ENCODE measurements around the gene CARD19. TPM values are rescaled to one million over a fixed set of nuclear protein-coding genes. Genes with fewer than 3 reads are reported as not detected.

The CARD19 gene
- total and polyA plus RNA-seq, 4 donors, result 31.1 to 70.7 (median 48.5) TPM

DNA sequence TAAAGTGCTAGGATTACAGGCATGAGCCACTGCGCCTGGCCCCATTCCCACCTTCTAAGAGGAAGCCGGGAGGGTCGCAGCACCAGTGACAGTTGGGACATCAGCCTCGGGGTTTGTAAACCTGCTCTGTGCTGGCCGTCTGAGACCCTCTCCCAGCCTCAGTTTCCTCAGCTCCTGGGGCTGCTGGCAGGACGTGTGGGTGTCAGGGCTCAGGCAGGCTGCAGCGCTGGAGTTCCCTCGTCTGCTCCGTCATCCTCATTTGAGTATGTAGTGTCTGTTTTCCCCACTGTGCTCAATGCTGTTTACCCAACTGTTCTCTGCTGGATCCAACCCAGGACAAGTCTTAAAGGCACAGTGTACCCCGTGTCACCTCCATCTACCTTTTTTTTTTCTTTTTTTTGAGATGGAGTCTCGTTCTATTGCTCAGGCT, 40.0 kb downstream of the CARD19 start:
- H3K36me3 ChIP-seq (ENCODE audit: control insufficient read depth in 4 of 4, insufficient read depth in 4 of 4, low read length in 4 of 4), result no peaks in the 10 kb centered on the region
- WGBS, 2 donors, result 39 to 42% methylated on average over 11 of the region's 11 CpGs

DNA sequence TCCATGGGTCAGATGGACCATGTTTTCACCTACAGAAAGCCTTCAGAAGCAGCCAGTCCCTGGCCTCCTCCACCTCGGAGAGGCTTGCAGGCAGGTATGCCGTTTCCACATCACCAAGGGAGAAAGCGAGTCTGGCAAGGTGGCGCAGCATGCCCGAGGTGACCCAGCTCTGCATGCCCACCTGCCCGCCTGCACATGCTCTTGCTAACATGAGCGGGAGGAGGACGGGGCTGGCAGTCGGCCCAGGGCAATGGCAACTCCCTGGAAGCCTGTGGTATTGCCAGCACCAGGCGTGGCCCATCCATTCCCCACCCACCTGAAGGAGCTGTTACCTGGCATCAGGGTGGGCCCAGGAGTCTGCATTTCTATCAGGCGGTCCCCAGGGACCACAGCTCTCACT, 41.3 kb downstream of the CARD19 start:
- Histone ChIP-seq H3K4me3 (no peak overlapping the region), H3K27ac (ENCODE audit: low read depth in 1 of 2, low read length in 1 of 2) (no peak overlapping the region), H3K4me1 (ENCODE audit: control insufficient read depth in 5 of 5, insufficient read depth in 5 of 5, low read length in 5 of 5) (peaks cover 3 to 22% (median 11%) of the 10 kb centered on the region in 5 donors), H3K9ac (ENCODE audit: insufficient read depth in 1 of 2, low read length in 2 of 2) (no peak overlapping the region), H3K36me3 (ENCODE audit: control insufficient read depth in 4 of 4, insufficient read depth in 4 of 4, low read length in 4 of 4) (no peaks in the 10 kb centered on the region), H3K27me3 (ENCODE audit: control insufficient read depth in 3 of 3, insufficient read depth in 3 of 3, low read length in 2 of 3) (no peaks in the 10 kb centered on the region), H3K9me3 (ENCODE audit: control insufficient read depth in 4 of 4, insufficient read depth in 3 of 4, low read length in 3 of 4) (peaks cover 0 to 3% (median 0%) of the 10 kb centered on the region in 4 donors)
- DNase-seq (no peak), ATAC-seq (ENCODE audit: insufficient read depth, low FRiP score) (no peak)
- 89 to 97% methylated on average over 11 of the region's 11 CpGs for WGBS, 2 donors
- TF ChIP-seq, protein P1, sequence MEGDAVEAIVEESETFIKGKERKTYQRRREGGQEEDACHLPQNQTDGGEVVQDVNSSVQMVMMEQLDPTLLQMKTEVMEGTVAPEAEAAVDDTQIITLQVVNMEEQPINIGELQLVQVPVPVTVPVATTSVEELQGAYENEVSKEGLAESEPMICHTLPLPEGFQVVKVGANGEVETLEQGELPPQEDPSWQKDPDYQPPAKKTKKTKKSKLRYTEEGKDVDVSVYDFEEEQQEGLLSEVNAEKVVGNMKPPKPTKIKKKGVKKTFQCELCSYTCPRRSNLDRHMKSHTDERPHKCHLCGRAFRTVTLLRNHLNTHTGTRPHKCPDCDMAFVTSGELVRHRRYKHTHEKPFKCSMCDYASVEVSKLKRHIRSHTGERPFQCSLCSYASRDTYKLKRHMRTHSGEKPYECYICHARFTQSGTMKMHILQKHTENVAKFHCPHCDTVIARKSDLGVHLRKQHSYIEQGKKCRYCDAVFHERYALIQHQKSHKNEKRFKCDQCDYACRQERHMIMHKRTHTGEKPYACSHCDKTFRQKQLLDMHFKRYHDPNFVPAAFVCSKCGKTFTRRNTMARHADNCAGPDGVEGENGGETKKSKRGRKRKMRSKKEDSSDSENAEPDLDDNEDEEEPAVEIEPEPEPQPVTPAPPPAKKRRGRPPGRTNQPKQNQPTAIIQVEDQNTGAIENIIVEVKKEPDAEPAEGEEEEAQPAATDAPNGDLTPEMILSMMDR (IDR thresholded peaks at IDR 0.05; ENCODE audit: control extremely low read depth, extremely low read depth), result no peak

More for the DNA sequence above, 40.0 kb downstream of the CARD19 start:
- H3K9me3 ChIP-seq (ENCODE audit: control insufficient read depth in 4 of 4, insufficient read depth in 3 of 4, low read length in 3 of 4), result peaks cover 0 to 3% (median 0%) of the 10 kb centered on the region in 4 donors
- no peak for ATAC-seq (ENCODE audit: insufficient read depth, low FRiP score)
- H3K4me3 ChIP-seq, result no peak overlapping the region
- no peaks in the 10 kb centered on the region for H3K27me3 ChIP-seq (ENCODE audit: control insufficient read depth in 3 of 3, insufficient read depth in 3 of 3, low read length in 2 of 3)
- H3K9ac ChIP-seq (ENCODE audit: insufficient read depth in 1 of 2, low read length in 2 of 2), result no peak overlapping the region
- peak in 2 of 3 donors; percentile 50 to 65 for DNase-seq
- no peak overlapping the region for H3K27ac ChIP-seq (ENCODE audit: low read depth in 1 of 2, low read length in 1 of 2)
- TF ChIP-seq, protein P1 (IDR thresholded peaks at IDR 0.05; ENCODE audit: control extremely low read depth, extremely low read depth), result no peak
- peaks cover 3 to 35% (median 12%) of the 10 kb centered on the region in 5 donors for H3K4me1 ChIP-seq (ENCODE audit: control insufficient read depth in 5 of 5, insufficient read depth in 5 of 5, low read length in 5 of 5)

DNA sequence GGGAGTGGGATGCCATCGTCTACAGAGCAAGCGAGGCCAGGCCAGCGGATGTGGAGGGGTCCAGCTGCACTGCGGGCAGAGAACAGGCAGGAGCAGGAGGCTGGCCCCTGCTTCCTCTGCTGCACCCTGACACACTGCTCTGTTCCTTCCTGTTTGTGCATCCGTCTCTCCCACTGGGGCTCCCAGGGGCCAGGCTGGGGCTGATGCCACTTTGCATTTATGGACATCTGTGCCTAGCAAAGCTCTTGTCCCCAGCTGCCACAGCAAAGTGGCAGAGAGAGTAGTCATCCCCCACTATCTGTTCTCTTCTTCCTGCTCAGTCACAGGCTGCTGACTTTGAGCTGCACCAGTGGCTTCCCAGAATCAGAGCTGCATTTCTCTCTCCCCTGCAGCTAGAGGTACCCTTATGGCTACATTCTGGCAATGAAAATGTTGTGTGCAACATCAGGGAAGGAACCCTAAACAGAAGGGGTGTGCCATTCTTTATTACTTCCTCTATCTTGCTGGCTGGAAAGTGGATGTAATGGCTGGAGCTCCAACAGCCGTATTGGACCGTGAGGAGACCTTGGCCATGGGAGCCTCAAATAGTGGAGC, 42.3 kb downstream of the CARD19 start:
- no peak overlapping the region for H3K27ac ChIP-seq (ENCODE audit: low read depth in 1 of 2, low read length in 1 of 2)
- H3K4me1 ChIP-seq (ENCODE audit: control insufficient read depth in 5 of 5, insufficient read depth in 5 of 5, low read length in 5 of 5), result peaks cover 0 to 13% (median 2%) of the 10 kb centered on the region in 5 donors
- TF ChIP-seq, protein P1 (IDR thresholded peaks at IDR 0.05; ENCODE audit: control extremely low read depth, extremely low read depth), result no peak
- peaks cover 0 to 3% (median 0%) of the 10 kb centered on the region in 4 donors for H3K9me3 ChIP-seq (ENCODE audit: control insufficient read depth in 4 of 4, insufficient read depth in 3 of 4, low read length in 3 of 4)
- ATAC-seq (ENCODE audit: insufficient read depth, low FRiP score), result no peak
- H3K27me3 ChIP-seq (ENCODE audit: control insufficient read depth in 3 of 3, insufficient read depth in 3 of 3, low read length in 2 of 3), result no peaks in the 10 kb centered on the region
- DNase-seq, result no peak
- H3K36me3 ChIP-seq (ENCODE audit: control insufficient read depth in 4 of 4, insufficient read depth in 4 of 4, low read length in 4 of 4), result no peaks in the 10 kb centered on the region
- H3K9ac ChIP-seq (ENCODE audit: insufficient read depth in 1 of 2, low read length in 2 of 2), result no peak overlapping the region
- WGBS, 2 donors, result 64 to 69% methylated on average over 7 of the region's 7 CpGs
- no peak overlapping the region for H3K4me3 ChIP-seq

All from lung (tissue), 12 donors.